Epidermal melanocyte (primary cell): ENCODE data around the gene OR52B2.
"Not testable (repeated sequence)": the region's sequence is repeated elsewhere in the genome, so short reads cannot be mapped to it uniquely, and the experiment has no call there.

Experiments
- DNase-seq: peaks from one replicate; pipeline ENCODE4 v3.0.0; 2011; ENCODE audit warnings: low spot score; ENCODE audit not compliant: insufficient read length

OR52B2 gene

GRCh38 chr11:6152126-6152525 is 18.0 kb downstream of the OR52B2 start:
- no peak for DNase-seq

- DNase-seq, result no peak
Observed at GRCh38 chr11:6151117-6151516, 19.0 kb downstream of the OR52B2 start.

- DNase-seq, result not testable (repeated sequence)
Observed at GRCh38 chr11:6143737-6144136, 26.4 kb downstream of the OR52B2 start.

DNA sequence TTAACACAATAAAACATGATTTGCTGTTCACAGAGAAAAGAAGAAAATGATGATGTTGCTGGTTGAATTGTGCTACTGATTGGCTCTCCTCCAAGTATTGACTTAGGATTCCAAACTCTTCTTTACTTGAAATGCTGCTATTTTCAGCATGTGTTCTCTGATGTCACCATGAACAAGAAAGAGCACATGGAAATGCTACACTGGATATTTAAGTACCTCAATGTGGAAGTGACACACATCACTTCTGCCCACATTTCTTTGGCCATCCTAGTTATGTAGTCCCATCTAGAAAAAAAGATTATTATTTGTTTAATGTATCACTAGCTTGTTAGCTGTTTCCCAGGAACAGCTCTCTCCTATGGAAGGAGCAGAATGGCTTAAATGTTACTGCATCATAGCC is 27.2 kb downstream of the OR52B2 start:
- DNase-seq, result no peak

DNA sequence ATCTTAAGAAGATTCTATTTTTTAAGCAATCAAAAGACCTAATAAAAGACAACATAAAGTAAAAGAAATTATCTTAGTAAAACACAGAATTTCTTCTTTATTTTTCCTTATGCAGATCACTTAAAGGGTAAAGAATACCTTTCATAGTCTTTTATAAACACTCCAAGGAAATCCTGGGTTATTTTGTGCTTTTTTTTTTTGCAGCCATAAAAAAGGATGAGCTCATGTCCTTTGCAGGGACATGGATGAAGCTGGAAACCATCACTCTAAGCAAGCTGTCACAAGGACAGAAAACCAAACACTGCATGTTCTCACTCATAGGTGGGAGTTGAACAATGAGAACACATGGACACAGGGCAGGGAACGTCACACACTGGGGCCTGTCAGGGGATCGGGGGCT is 34.2 kb downstream of the OR52B2 start:
- DNase-seq, result not testable (repeated sequence)

DNA sequence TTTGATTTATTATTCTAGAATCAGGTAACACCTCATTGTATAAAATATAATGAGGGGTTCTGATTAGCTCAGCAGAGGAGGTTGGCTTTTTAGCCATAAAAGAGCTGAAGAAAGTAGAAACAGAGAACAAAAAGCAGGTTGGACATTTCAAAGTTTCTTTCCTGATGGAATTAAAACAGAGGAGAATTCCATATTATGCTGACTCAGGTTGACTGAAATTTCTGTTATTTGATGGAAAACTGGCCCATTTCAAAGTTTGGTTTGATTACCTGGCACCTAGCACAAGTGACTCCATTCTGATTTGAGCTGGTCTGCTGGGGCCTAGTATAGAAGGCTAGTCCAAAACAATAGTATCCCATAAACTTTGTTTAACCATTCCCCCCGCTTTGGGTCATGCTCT is 37.7 kb downstream of the OR52B2 start:
- DNase-seq, result no peak

- no peak for DNase-seq
Observed at GRCh38 chr11:6129635-6130034, 40.5 kb downstream of the OR52B2 start.

GRCh38 chr11:6129011-6129410 is 41.1 kb downstream of the OR52B2 start:
- DNase-seq, result no peak

- DNase-seq, result no peak
Observed at GRCh38 chr11:6127881-6128280, 42.2 kb downstream of the OR52B2 start.

DNA sequence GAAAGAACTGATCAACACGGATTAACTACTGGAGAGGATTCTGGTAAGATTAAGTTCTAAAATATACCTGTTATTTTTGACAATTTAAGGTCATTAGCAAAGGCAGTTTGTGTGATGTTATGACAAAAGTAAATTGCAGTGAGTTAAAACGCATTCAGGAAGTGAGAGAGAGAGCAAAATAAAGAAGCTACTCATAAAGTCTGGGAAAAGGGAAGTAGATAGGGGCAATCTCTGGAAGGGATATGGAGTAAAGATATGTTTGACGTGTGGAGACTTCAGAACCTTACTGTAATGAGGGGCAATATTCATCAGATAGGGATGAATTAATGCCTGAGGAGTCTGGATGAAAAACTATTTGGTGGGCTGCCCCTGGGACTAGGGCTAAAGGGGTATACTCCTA is 45.9 kb downstream of the OR52B2 start:
- DNase-seq, result no peak
